ENCODE measurements around the gene TENT4B.
"Not testable (repeated sequence)": the region's sequence is repeated elsewhere in the genome, so short reads cannot be mapped to it uniquely, and the experiment has no call there.

TENT4B gene

DNA sequence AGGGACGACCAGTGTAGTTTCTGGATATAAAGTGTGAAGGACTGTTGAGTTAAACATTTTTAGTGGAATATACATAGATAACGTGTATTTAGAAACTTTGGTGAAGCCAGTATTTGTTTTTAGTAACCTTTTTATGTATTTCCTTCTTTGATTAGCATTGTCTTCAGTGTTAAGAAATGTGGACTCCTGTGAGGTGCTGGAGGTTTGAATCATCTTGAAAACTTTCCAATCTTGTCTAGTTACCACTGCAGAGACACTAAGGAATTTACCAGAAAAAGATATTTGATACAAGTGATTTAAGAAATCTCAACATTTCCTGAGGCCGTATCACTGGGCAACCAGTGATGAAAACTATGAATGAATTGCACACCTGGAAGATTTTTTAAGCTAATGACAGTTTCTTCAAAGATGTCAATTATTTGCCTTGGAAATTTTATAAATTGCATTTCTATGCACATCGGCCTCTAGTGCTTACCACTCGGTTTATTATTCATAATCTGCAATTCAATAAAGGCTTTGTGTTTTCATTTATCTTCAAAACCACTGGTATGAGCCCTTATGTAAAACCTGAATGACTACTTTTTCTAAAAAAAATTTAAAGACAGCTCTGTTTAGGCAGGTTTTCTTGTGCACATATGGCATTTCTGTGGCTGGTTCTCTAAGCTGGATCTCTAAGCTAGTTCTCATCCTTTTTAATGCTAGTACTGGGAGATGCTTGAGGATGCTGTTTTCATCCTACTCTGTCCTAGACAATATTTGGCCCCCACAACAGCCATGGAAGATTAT lies 81.9 kb downstream of the TENT4B start:
- DNase-seq (ENCODE audit: low read depth): peak; percentile 24

DNA sequence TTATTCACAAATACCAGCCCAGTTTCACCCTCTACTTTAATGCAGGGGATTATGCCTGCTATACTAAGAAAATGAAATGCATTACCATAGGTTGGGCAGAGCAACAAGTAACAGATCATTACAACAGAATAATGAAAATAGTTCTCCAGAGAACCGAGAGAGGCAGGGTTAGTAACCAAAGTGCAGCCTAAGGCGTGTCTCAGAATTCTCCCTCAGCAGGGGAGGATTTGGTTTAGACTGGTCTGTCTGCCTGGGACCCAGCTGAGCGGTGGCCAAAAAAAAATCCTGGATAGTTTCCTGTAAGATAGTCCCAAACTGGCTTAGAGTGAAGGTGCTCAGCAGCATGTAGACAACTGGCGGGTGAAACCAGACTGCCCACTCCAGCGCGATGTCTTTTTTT lies 82.5 kb downstream of the TENT4B start:
- DNase-seq (ENCODE audit: low read depth): no peak

DNA sequence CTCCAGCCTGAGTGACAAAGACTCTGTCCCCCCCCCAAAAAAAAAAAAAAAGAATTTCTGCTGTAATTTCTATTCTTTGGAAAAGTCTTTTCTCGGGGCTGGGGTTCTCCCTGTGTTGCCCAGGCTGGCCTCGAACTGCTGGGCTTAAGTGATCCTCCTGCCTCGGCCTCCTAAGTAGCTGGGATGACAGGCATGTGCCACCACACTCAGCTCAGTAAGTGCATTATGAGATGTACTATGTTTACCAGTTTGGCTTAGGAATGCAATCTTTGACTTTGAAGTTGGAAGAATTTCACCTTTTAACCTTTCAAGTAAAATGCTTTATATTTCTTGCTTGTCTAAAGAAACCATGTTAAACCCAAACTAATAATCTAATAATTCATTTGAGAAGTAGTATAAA lies 85.2 kb downstream of the TENT4B start:
- DNase-seq (ENCODE audit: low read depth): no peak

DNA sequence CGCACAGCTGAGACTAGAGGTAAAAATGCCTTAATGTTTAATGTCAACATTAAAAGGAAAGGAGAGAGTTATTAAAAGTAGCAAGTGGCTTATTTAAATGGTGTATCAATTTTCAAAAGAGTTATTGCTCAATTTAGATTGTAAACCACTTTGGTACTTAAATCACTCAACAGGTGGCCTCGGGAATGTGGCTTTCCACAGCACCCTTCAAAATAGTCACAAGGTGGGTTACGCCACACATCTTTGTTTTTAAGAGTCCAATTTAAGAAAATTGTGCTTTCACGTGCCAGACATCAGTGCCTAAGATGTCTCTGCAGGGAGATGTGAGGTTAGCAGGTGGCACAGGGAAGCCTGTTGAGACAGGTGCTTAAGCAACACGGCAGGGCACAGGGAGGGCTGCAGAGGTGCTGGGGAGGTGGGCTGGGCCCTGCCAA lies 85.8 kb downstream of the TENT4B start:
- no peak for DNase-seq (ENCODE audit: low read depth)

DNA sequence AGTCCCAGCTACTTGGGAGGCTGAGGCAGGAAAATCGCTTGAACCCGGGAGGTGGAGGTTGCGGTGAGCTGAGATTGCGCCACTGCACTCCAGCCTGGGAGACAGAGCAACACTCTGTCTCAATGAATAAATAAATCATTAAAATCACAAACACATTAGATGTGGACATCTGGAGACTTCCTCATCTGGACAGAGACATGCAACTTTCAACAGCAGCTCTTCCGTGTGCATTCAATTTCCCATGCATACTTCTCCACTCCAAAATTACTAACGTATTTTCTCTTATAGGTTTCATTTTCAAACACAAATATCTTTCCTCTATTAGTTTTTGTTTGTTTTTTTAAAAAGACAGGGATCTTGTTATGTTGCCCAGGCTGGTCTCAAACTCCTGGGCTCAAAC lies 89.9 kb downstream of the TENT4B start:
- not testable (repeated sequence) for DNase-seq (ENCODE audit: low read depth)

DNA sequence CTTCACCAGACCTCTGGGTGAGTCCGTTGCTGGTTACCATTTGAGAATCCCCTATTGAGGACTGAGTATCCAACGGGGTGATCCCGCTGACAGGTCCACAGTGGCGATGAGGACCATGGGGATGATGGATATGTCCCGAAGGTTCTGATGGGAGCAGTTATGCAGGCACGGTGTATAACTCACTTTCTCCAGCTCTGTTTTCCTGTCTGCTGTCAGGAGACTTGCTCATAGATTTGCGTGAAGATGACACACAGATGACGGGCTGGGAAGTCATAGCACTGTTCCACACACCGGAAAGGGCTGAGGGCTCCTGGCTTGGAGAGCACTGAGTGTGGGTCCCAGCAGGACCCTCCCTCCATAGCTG lies 91.0 kb downstream of the TENT4B start:
- peak; percentile 90 for DNase-seq (ENCODE audit: low read depth)

DNA sequence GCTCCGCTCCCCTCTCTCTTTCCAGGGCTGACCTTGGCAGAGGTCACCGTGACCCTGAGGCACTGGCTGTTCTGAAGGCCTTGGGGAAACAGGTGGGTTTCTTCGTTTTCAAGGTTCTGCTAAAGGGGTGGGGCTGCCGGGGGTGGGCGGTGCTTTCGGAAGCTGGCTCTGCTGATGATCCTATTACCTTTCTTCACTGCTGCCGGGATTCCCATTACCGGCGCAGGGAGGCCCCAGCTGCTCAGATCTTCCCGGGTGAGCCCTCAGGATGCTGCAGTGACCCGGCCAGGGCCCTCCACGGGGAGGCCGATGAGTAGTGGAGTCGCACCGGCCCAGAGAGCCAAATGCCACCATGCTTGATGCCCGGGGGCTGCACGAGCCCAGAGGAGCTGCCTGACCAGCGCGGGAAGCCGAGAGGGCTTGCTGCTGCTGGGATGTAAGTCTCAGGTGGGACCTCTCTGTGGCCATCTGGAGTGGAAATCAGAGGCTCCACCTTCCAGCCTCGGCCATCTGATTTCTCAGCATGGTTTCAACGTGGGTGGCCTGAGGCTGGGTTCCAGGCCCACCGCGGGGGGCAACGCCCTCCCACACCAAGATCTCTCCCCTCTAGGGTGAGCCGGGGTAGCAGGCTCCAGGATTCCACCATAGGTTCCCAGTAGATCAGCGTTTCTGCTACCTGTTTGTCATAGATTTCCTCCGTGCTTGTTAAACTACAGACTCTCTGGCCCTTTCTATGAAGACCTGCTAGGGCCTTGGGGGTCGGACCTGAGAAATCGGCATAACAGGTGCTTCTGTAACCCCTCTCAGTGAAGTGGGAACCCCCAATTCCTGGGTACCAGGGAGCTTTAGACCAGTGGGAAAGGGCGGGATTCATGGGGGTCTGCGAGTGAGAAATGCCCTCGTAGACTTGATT lies 91.7 kb downstream of the TENT4B start:
- DNase-seq (ENCODE audit: low read depth): peak; percentile 73

DNA sequence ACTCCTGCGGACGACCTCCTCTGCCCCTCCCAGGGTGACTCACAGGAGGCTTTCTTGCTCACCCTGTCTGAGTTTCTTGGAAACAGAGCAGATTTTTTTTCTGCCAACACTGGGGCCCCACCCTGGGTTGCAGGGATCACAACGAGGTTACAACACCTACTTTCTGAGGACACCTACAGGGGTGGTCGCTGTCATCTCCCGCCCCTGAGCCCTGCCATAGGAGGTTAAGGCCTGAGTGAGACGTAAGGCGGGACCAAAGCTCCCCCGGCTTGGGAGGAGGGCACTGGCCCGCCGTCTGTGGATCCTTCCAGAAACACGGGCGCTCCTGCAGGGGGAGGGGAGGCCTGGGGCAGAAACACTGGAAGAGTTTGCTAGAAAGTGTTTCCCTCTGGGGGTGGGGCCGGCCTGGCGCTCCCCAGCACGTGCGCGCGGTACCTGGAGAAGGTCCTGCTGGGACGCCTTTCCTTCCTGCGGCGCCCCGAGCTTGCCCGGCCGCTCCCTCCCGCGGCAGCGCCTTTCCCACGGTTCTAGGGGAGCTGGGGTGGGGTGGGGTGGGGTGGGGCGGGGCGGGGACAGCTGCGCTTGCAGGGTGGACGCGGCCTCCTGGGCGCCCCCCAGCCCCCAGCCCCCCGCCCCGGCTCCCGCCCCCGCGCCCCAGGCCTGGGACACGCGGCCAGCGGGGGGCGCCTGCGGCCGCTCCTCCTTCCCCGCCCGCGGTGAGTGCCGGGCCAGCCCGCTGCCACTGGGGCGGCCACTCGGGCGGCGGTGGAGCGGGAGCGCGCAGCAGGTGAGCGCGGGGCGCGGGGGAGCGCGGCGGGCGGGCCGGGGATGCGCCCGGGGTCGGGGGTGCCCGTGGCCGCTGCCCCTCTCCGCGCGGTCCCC lies 92.6 kb downstream of the TENT4B start:
- DNase-seq (ENCODE audit: low read depth): peak; percentile 90

DNA sequence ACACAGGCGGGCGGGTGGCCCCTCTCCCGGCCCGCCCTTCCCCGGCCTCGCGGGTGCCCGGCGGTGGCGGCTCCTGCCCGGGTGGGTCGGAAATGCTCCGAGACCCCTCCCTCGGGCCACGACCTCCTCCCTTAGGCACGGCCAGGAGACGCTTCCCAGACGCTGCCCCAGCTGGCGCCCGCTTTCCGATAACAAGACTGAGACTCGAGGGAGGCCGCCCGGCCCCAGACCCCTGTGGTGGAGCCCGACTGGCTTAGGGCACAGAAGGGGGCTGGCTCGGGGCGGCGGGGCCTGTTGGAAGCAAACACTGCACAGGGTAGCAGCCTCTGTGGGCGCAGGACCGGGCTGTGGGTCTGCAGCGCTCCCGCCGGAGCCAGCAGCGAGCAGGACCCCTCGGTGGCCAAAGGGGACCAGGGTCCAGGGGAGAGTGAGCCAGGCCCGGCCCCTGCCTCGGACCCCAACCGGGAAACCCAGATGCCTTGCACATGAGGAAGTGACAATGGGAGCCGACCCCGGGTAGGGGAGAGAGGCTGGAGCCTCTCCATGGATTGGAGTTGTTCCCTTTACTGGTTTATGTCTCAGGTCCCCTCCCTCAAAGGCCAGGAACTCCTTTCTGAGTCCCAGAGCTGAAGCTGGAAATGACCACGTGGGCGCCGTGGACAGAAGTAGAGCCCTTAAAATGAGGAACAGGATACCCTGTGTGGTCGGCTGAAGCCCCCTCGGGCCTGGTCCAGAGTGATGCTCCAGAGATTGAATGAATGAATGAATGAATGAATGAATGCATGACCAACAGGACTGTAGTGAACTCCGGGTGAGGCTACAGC lies 93.4 kb downstream of the TENT4B start:
- peak; percentile 31 for DNase-seq (ENCODE audit: low read depth)

DNA sequence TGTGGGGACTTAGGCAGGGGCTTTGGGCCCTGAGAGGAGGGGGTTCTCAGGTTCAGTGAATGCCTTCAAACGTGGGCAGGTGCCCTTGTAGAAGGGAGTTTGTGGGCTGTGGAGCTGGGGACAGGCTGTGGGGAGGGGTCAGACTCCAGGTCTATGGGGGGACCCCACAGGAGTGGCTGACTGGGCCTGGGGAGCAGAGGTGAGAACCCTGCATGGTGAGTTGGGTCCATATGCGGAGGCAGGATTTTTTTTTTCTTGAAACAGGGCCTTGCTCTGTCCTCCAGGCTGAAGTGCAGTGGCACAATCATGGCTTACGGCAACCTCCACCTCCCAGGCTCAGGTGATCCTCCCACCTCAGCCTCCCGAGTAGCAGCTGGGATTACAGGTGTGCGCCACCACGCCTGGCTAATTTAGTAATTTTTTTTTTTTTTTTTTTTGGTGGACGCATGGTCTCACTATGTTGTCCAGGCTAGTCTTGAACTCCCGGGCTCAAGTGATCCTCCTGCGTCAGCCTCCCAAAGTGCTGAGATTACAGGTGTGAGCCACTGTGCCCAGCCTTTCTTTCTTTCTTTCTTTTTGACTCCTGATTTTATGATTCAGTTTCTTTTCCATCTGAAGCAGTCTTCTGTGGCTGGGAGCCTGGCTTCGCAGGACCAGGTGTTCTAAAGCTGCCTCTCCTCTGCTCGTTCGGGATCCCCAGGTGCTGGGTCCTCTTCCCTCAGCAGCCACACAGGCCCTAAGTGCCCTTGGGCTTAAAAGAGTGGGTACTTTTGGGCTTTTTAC lies 94.2 kb downstream of the TENT4B start:
- DNase-seq (ENCODE audit: low read depth): no peak

DNA sequence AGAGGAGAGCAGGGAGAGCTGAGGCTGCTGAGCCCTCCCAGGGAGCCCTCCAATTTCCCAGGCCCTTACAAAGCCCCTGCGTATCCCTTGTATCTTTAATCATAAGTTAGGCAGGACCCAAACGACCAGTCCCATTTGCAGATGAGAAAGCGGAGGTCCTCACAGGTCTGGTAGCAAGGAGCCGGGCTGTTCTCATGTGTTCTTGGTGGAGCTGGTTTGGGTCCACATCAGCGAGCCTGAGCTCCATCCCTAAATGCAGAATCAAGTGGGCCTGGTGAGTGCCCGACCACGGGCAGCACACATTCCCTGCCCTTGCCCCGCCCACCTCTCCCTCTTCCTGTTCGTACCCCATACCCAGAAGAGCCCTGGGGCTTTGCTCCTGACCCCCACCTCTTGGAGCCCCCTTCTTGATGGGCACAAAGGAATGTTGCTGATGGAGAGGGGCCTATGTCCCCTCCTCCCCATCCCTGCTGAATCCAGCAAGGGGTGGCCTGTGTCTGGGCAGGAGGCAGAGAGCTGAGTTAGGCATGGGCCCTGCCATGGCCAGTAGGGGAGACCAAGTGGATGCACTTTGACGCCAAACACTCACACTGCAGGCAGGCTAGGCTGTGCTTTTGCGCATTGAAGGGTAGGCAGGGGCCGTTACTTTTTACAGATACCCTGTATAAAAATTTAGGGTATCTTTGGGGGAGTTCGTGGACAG lies 95.0 kb downstream of the TENT4B start:
- DNase-seq (ENCODE audit: low read depth): no peak

DNA sequence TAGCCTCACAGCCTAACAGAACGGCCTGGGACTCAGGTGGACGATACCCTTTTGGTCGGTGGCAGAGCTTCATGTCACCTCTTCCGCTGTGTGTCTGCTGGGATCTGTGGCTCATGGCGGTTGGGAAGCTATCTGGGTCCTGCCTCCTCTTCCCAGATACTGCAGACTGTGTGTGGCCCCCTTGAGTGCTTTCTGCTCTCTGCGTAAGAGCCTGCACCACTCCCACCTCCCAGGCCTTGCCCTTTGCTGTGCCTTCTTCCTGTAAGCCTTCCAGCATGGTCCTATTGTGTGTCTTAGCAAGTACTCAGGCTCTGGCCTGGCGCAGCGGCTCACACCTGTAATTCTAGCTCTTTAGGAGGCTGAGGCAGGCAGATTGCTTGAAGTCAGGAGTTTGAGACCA lies 95.7 kb downstream of the TENT4B start:
- DNase-seq (ENCODE audit: low read depth): no peak

DNA sequence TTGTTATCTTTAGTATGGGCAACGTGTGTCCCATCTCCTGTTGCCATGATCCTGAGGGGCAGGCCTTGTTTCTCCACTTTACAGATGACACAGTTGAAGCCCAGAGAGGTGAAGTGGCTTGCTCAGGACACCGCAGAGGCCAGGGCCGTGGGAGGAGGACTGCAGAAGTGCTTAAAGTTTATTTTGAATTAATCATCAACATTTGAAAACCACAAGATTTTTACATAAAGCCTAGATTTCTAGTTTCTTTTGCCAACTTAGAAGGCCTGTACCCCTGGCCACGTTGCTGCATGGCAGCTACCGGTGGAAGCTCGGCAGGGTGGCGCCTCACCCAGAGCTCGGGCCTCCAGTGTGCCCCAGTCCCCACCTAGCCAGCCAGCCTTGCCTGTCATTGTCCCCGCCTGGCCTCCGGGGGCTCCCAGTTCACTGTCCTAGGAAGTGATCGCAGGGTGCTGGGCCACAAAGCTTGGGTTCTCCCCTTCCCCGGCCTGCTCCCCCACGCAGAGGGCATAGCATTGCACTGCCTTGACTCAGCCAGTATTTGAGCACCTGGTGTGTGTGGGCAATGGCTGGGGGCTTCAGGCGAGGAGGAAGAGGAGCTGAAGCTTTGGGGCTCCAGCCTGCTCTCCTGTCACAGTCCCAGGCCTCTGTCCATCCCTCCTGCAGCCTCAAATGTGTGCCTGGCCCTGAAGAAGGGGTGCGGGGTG lies 98.4 kb downstream of the TENT4B start:
- peak; percentile 93 for DNase-seq (ENCODE audit: low read depth)

DNA sequence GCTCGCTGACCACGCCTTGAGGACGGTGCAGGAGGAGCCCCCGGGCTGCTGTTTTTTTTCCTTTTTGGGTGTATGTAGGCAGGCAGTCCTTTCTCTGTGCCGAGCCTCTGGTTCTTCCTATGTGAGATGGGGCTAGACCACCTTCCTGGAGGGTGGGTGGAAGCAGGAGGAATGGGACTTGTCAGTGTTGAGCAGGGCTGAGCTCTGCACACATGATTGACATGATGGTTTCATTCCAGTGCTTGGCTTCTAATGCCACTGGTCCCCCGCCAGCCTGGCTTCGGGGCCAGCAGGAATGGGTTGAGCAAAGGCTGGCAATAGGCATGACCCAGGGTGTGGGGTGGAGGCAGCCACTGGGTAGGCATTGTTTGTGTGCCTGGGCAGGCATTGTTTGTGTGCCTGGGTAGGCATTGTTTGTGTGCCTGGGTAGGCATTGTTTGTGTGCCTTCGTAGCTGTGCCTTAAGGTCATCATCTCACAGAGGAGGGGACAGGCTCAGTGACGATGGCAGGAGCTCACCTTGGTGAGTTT lies 99.0 kb downstream of the TENT4B start:
- no peak for DNase-seq (ENCODE audit: low read depth)

DNA sequence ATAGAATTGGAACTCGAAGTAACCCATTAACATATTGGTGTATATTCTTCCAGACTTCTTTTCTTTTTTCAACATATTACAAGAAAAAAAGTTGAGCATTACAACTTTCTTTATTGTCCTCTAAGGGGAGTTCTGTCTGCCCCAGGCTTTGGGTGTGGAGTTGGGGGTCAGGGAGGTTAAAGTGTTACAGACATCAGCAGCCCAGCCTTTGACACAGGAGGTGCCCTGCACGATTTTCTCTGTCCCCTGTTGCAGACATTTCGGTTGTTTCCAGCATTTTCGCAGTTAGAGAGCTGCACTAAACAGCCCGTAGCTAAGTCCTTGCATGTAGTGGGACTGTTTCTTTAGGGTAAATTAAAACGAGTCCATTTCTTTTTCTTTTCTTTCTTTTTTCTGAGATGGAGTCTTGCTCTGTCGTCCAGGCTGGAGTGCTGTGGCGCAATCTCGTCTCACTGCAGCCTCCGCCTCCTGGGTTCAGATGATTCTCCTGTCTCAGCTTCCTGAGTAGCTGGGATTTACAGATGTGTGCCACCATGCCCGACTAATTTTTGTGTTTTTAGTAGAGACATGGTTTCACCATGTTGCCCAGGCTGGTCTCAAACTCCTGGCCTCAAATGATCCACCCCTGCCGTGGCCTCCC lies 99.9 kb downstream of the TENT4B start:
- no peak for DNase-seq (ENCODE audit: low read depth)

DNA sequence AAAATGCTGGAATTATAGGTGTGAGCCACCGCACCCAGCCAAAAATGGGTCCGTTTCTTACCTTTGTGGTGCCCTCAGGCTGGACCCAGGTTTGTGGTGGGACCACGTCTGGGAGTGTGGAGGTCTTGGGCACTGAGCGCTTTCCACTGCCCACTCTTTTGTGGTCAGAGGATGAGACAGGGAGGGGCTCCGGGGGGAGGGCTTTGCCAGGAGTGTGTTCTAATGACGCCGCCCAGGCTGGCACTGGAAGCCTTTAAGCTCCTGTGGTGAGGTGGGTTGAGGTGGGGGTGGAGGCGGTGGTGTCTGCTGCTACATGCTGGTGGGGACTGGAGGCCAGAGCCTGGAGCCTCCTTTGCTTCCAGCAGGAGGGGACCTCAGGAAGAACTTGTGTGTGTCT lies 100.4 kb downstream of the TENT4B start:
- DNase-seq (ENCODE audit: low read depth): no peak

DNA sequence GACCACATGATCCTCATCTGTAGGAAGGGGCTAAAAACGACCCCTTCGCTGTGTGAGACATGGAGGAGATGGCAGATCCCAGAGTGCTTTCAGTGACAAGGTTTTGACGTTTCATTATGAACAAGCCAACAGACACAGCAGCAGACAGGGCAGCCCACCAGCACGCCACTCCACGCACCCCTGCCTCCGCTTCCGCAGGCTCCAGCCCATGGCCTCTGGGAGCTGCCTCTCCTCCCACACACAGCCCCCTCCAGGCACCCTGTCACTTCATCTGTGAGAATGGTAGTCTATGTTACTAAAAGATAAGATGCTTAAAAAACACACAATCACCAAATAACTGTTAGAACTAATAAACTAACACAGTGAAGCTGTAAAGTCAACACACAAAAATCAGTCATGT lies 101.0 kb downstream of the TENT4B start:
- DNase-seq (ENCODE audit: low read depth): no peak

DNA sequence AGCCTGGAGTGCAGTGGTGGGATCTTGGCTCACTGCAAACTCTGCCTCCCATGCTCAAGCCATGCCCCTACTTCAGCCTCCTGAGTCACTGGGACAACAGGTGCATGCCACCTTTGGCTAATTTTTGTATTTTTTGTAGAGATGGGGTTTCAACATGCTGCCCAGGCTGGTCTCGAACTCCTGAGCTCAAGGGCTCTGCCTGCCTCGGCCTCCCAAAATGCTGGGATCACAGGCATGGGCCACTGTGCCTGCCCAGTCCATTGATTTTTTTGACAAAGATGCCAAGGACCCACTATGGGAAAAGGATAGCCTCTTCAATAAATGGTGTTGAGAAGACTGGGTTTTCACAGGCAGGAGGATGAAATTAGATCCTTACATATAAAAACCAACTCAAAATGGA lies 102.4 kb downstream of the TENT4B start:
- no peak for DNase-seq (ENCODE audit: low read depth)

DNA sequence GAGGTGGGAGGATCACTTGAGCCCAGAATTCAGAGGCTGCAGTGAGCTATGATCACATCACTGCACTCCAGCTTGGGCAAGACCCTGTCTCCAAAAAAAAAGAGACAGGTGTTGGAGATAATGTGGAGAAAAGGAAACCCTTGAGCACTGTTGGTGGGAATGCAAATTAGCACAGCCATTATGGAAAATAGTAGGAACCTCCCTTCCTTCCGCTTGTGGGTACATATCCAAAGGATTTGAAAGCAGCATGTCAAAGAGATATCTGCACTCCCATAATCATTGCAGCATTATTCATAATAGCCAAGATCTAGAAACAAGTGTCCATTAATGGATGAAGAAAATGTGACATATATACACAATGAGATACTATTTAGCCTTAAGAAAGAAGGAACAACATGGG lies 103.5 kb downstream of the TENT4B start:
- DNase-seq (ENCODE audit: low read depth): no peak
